Hippocampal formation (tissue), 2 donors: ENCODE measurements around the gene ABCC1.
"Not testable (repeated sequence)": the region's sequence is repeated elsewhere in the genome, so short reads cannot be mapped to it uniquely, and the experiment has no call there.

Source experiments
- DNase-seq, 2 donors: peaks; one replicate each; lab custom pipeline; 2025; lab: John Stamatoyannopoulos, UW

Gene ABCC1

GRCh38 chr16:16159662-16160061, 210.2 kb downstream of the ABCC1 start:
- no peak for DNase-seq

- DNase-seq: no peak
Observed at GRCh38 chr16:16161319-16161718, 211.9 kb downstream of the ABCC1 start.

- DNase-seq: not testable (repeated sequence)
Observed at GRCh38 chr16:16161840-16162239, 212.4 kb downstream of the ABCC1 start.

GRCh38 chr16:16162591-16162990, 213.2 kb downstream of the ABCC1 start:
- no peak for DNase-seq

GRCh38 chr16:16163109-16163508, 213.7 kb downstream of the ABCC1 start:
- DNase-seq: no peak

GRCh38 chr16:16163571-16163970, 214.2 kb downstream of the ABCC1 start:
- DNase-seq: peak; percentile 7 to 55

- DNase-seq: no peak
Observed at GRCh38 chr16:16164243-16164642, 214.8 kb downstream of the ABCC1 start.

GRCh38 chr16:16166085-16166484, 216.7 kb downstream of the ABCC1 start:
- no peak for DNase-seq

- no peak for DNase-seq
Observed at GRCh38 chr16:16166949-16167348, 217.5 kb downstream of the ABCC1 start.

GRCh38 chr16:16167927-16168326, 218.5 kb downstream of the ABCC1 start:
- no peak for DNase-seq

- no peak for DNase-seq
Observed at GRCh38 chr16:16168431-16168830, 219.0 kb downstream of the ABCC1 start.

GRCh38 chr16:16169615-16170014, 220.2 kb downstream of the ABCC1 start:
- DNase-seq: no peak

- no peak for DNase-seq
Observed at GRCh38 chr16:16171332-16171919, 222.0 kb downstream of the ABCC1 start.

- DNase-seq: no peak
Observed at GRCh38 chr16:16172991-16173390, 223.6 kb downstream of the ABCC1 start.

- no peak for DNase-seq
Observed at GRCh38 chr16:16175296-16175695, 225.9 kb downstream of the ABCC1 start.

GRCh38 chr16:16176328-16176727, 226.9 kb downstream of the ABCC1 start:
- DNase-seq: no peak

GRCh38 chr16:16178455-16179162, 229.2 kb downstream of the ABCC1 start:
- DNase-seq: no peak

GRCh38 chr16:16181748-16182147, 232.3 kb downstream of the ABCC1 start:
- not testable (repeated sequence) for DNase-seq

GRCh38 chr16:16182918-16183317, 233.5 kb downstream of the ABCC1 start:
- no peak for DNase-seq

GRCh38 chr16:16183562-16183961, 234.1 kb downstream of the ABCC1 start:
- no peak for DNase-seq

GRCh38 chr16:16184594-16184993, 235.2 kb downstream of the ABCC1 start:
- no peak for DNase-seq

- DNase-seq: no peak
Observed at GRCh38 chr16:16185095-16185494, 235.7 kb downstream of the ABCC1 start.

GRCh38 chr16:16186820-16187219, 237.4 kb downstream of the ABCC1 start:
- no peak for DNase-seq

- DNase-seq: no peak
Observed at GRCh38 chr16:16188827-16189226, 239.4 kb downstream of the ABCC1 start.
